Activated naive CD8-positive, alpha-beta T cell treated with anti-CD3 and anti-CD28 coated beads, Interleukin-2, amount 50 U/mL, for 16 hours (primary cell): ENCODE results near the gene CDH5.
"Not testable (repeated sequence)": the region's sequence is repeated elsewhere in the genome, so short reads cannot be mapped to it uniquely, and the experiment has no call there.

Experiments
- DNase-seq: peaks from one replicate; pipeline ENCODE4 v3.0.0-alpha.2; 2020; ENCODE audit warnings: low read depth, low spot score

CDH5 gene

GRCh38 chr16:66437391-66437945, 71.0 kb downstream of the CDH5 start:
- no peak for DNase-seq

- DNase-seq, result no peak
Observed at GRCh38 chr16:66438536-66438935, 72.0 kb downstream of the CDH5 start.

- DNase-seq, result no peak
Observed at GRCh38 chr16:66439051-66439730, 72.7 kb downstream of the CDH5 start.

- no peak for DNase-seq
Observed at GRCh38 chr16:66440271-66440802, 73.8 kb downstream of the CDH5 start.

- no peak for DNase-seq
Observed at GRCh38 chr16:66440970-66441369, 74.5 kb downstream of the CDH5 start.

GRCh38 chr16:66441586-66442375, 75.3 kb downstream of the CDH5 start:
- no peak for DNase-seq

DNA sequence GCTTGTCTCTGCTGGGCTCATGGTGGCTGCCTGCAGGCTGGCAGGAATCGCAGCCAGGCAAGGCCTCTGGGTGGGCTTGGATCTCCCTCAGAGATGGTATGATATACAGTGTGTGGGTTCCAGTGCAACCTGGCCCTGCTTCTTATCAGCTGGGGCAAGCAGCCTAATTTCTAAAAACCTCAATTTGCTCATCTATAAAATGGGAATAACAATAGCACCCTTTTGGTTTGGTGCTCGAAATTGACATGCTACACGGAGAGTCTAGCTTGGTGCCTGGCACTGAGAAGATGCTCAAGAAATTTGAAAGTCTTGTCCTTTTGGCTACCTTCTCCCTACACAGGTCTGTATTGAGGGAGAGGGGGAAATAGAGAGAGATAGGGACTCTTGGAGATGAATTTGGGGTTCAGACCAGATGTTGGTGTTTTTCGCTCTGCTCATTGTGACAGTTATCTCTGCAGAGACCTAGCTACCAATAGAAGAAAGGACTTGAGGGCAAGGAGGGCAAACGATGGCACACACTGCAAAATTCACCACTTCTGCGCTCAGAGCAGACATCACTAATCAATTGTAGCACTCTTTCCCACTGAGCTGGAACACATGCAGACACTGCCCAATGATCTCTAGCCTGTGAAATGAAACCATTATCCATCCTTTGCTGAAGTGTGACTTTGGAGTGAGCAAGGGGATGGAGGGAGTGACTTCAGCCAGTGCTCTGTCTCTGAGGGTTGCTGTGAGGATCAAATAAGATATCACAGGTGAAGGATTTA, 76.2 kb downstream of the CDH5 start:
- no peak for DNase-seq

DNA sequence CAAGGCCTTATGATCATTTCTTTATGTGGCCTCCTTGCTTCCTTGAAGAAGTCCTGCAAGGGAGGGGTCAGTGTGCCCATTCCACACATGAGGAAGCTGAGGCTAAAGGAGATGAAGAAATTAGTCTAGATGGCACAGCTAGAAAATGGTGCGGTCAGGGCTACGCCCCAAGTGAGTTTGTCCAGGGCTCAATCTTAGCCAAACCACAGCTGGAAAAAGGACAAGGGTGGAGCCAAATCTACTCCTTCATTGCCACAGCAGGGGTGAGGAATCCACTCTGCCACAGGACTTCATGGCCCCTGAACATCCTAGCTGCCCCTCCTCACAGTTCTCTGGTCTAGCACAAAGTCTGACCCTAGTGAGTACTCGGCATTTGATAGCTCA, 76.8 kb downstream of the CDH5 start:
- no peak for DNase-seq

- no peak for DNase-seq
Observed at GRCh38 chr16:66444049-66444481, 77.6 kb downstream of the CDH5 start.

- no peak for DNase-seq
Observed at GRCh38 chr16:66446737-66447136, 80.2 kb downstream of the CDH5 start.

GRCh38 chr16:66447491-66447890, 81.0 kb downstream of the CDH5 start:
- DNase-seq, result no peak

DNA sequence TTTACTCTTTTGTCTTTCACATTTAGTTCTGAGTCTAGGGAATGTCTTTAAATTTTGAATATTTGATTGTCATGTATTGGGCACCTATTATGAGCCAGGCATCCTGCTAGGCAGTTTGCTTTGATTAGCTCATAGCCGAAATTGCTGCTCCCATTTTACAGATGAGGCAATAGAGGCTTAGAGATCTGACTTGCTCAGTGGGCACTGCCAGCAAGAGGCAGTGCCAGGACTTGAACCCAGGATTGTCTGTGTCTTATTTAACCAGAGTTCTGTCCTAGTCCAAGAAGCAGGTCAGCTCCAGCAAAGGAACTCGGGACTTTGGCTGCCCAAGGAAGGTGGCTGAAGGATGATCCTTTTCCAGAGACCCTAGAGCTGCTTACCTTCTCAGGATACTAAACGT, 85.1 kb downstream of the CDH5 start:
- no peak for DNase-seq

- DNase-seq, result not testable (repeated sequence)
Observed at GRCh38 chr16:66453230-66453629, 86.7 kb downstream of the CDH5 start.
